ENCODE measurements around the gene ZC3H4. TPM values are rescaled to one million over a fixed set of nuclear protein-coding genes. Genes with fewer than 3 reads are reported as not detected.

The ZC3H4 gene
- total and polyA plus RNA-seq, 8 donors = 4.7 to 78.5 (median 20.2) TPM

DNA sequence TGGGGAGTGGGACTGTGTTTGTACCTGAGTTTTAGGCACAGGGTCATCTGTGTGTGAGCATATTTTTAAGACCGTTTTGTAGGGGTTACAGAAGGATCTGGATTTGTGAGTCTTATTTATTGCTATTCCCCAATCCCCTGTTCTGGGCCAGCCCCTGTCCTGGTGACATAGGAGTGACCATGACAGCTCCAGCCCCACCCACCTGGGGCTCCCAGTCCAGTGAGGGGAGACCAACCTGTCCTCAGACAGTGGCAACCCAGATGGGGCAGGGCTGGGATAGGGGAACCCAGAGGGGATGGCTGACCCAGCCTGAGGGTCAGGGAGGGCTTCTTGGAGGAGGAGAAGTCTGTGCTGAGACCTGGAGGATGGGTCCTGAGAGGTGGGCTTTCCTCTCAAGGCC lies 75.8 kb downstream of the ZC3H4 start:
- Histone ChIP-seq H3K27me3 (peaks cover 0 to 24% (median 0%) of the 10 kb centered on the region in 3 donors), H3K36me3 (peaks cover 0 to 7% (median 2%) of the 10 kb centered on the region in 4 donors), H3K9me3 (no peaks in the 10 kb centered on the region), H3K4me1 (peaks cover 15 to 25% (median 22%) of the 10 kb centered on the region in 4 donors), H3K27ac (no peak overlapping the region), H3K4me3 (no peak overlapping the region)
- no peak for DNase-seq
- TF ChIP-seq POLR2A (IDR thresholded peaks at IDR 0.05) = no peak
- no peak for TF ChIP-seq CTCF (IDR thresholded peaks at IDR 0.05)
- no peak for TF ChIP-seq EP300 (IDR thresholded peaks at IDR 0.05)
- TF ChIP-seq POLR2AphosphoS5 (IDR thresholded peaks at IDR 0.05) = no peak
- 38 to 73% (median 67%) methylated on average over 1 of the region's 1 CpG for WGBS, 5 donors
- intact Hi-C loops (cut with DNase I; ENCODE audit: low total_unique reads) = no loop called here

- peak; percentile 54 to 87 for DNase-seq
- Histone ChIP-seq H3K27me3 (peaks cover 0 to 40% (median 0%) of the 10 kb centered on the region in 3 donors), H3K4me1 (peaks cover 15 to 25% (median 22%) of the 10 kb centered on the region in 4 donors), H3K27ac (peak overlapping the region; percentile 66 to 91 (median 83)), H3K4me3 (peak overlapping the region; percentile 45 to 54 (median 50)), H3K9me3 (no peaks in the 10 kb centered on the region), H3K36me3 (no peaks in the 10 kb centered on the region)
- peak in 2 of 7 experiments; percentile 11 to 22 for TF ChIP-seq CTCF (IDR thresholded peaks at IDR 0.05)
- no peak for TF ChIP-seq POLR2A (IDR thresholded peaks at IDR 0.05)
- WGBS, 5 donors = 7 to 12% (median 8%) methylated on average over 26 of the region's 26 CpGs
- intact Hi-C loops (cut with DNase I; ENCODE audit: low total_unique reads) = no loop called here
These were observed 77.4 kb downstream of the ZC3H4 start for GRCh38 chr19:47036097-47036651.

DNA sequence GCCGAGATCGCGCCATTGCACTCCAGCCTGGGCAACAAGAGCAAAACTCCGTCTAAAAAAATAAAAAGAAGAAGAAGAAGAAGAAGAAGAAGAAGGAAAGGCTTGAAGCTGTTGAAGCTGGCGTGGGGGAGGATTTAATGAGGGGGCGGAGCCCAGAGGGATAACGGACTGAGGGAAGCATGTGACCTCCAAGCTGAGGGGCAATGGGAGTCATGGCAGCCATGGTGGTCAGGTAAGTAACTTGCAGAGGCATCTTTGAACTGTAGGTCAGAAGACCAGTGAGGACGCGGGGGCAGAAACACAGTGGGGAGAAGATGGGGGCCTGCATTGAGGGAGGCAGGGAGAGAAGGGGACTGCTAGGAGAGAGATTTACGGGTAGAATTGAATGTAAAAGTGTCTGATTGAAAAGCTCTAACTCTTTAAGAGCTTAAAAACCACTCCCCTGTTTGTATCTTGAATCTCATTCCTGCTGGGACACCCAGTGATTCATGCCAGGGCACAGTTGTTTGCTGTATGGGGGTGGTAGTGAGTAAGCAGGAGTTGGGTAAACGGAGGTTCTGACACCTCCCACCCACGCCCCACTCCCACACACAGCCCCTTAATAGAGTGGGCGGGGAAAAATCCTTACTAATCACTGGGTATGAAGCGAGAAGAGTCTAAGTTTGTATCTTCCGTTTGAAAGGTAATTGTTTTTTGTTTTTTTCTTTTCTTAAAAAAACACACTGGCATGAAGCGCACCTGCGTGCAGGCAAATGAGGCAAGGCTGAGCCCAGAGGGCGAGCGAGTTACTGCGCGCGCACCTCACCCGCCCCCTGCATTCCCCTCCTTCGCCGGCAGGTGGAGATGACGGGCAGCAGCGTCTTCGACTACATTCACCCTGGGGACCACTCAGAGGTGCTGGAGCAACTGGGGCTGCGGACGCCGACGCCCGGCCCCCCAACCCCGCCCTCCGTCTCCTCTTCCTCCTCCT lies 78.2 kb downstream of the ZC3H4 start:
- TF ChIP-seq CTCF (IDR thresholded peaks at IDR 0.05) (peak in 5 of 7 experiments; percentile 97 to 99 (median 98)), POLR2AphosphoS5 (IDR thresholded peaks at IDR 0.05) (peak in 2 of 3 donors; percentile 73 to 78), EP300 (IDR thresholded peaks at IDR 0.05) (no peak), POLR2A (IDR thresholded peaks at IDR 0.05) (no peak)
- intact Hi-C loops (cut with DNase I; ENCODE audit: low total_unique reads) = no loop called here
- peak; percentile 93 to 96 for DNase-seq
- Histone ChIP-seq H3K4me1 (peaks cover 15 to 25% (median 22%) of the 10 kb centered on the region in 4 donors), H3K4me3 (peak overlapping the region; percentile 45 to 54 (median 50)), H3K27ac (peak overlapping the region; percentile 66 to 91 (median 83)), H3K36me3 (no peaks in the 10 kb centered on the region), H3K27me3 (peaks cover 0 to 47% (median 0%) of the 10 kb centered on the region in 3 donors), H3K9me3 (no peaks in the 10 kb centered on the region)
- 7 to 10% (median 9%) methylated on average over 33 to 35 of the region's 35 CpGs for WGBS, 5 donors

- Histone ChIP-seq H3K4me3 (no peak overlapping the region), H3K27ac (no peak overlapping the region), H3K9me3 (no peaks in the 10 kb centered on the region), H3K4me1 (peaks cover 15 to 25% (median 22%) of the 10 kb centered on the region in 4 donors), H3K27me3 (peaks cover 4 to 76% (median 18%) of the 10 kb centered on the region in 3 donors), H3K36me3 (no peaks in the 10 kb centered on the region)
- TF ChIP-seq CTCF (IDR thresholded peaks at IDR 0.05) = peak in 5 of 7 experiments; percentile 62 to 79 (median 78)
- no peak for TF ChIP-seq POLR2AphosphoS5 (IDR thresholded peaks at IDR 0.05)
- intact Hi-C loops (cut with DNase I; ENCODE audit: low total_unique reads) = no loop called here
- peak; percentile 70 to 83 for DNase-seq
- 10 to 17% (median 13%) methylated on average over 13 to 17 of the region's 17 CpGs for WGBS, 5 donors
These were observed 81.3 kb downstream of the ZC3H4 start for GRCh38 chr19:47032171-47032811.

Data from stomach (tissue), 9 donors.